Right renal pelvis (tissue), 4 donors: ENCODE results near the gene MFF. TPM values are rescaled to one million over a fixed set of nuclear protein-coding genes. Genes with fewer than 3 reads are reported as not detected.
A peak's percentile ranks its signal among the peaks of the same experiment; 100 is the strongest.
"Not testable (repeated sequence)": the region's sequence is repeated elsewhere in the genome, so short reads cannot be mapped to it uniquely, and the experiment has no call there.

Experiments
- DNase-seq, 4 donors: peaks; one replicate each; pipeline ENCODE4 v3.0.0-alpha.2; 2013; ENCODE audit warnings: low read depth in 4 of 4, low spot score in 3 of 4, missing footprints in 1 of 4
- polyA plus RNA-seq, 4 donors: library from polyadenylated mRNA; unstranded; fragments of 120-200 nt; gene quantifications; one replicate each; pipeline ENCODE4 v1.2.1, GENCODE V29; 2013; ENCODE audit not compliant: insufficient read length in 4 of 4

MFF gene
- polyA plus RNA-seq, 4 donors, result 118 to 146 (median 140) TPM

GRCh38 chr2:227326783-227327182, 1.7 kb downstream of the MFF start:
- DNase-seq, result no peak

GRCh38 chr2:227335713-227336112, 10.7 kb downstream of the MFF start:
- DNase-seq, result no peak

GRCh38 chr2:227337442-227337841, 12.4 kb downstream of the MFF start:
- DNase-seq, result no peak

DNA sequence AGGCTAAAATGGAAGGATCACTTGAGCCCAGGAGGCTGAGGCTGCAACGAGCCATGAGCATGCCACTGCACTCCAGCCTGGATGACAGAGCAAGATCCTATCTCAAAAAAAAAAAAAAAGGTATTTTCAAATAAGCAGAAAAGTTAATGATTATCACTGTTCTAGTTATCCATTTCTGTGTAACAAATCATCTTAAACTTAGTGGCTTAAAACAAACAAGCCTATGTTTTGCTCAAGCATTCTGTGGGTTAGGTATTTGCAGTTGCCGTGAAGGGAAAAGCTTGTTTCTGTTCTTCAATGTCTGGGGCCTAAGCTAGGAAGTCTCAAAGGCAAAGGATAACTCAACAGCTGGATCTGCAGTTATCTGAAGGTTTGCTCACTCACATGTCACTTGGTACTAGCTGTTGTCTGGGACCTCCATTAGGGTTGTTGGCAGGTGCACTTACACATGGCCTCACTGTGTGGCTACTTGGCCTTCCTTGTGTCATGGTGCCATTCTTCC, 14.1 kb downstream of the MFF start:
- DNase-seq, result peak in 1 of 4 donors; percentile 36

- no peak for DNase-seq
These were observed 15.1 kb downstream of the MFF start for GRCh38 chr2:227340106-227340505.

GRCh38 chr2:227341553-227341952, 16.5 kb downstream of the MFF start:
- DNase-seq, result no peak

DNA sequence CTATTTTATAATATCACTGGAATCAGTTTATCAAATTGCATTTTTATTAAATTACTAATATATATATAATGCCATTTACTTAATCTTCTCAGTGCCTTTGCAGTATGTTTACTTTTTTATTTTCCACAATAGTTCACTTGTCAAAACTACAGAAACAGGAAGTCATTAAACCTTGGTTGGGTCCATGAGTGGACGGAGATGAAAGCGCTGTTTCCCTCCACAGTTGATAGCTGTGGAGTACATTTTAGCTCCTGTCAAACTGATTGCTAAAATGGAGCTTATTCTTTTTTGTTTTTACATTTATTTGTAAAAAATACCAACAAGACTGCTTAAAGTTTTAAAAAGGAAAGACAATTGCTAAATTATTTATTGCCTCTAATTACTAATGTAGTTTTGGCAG, 19.2 kb downstream of the MFF start:
- DNase-seq, result no peak

DNA sequence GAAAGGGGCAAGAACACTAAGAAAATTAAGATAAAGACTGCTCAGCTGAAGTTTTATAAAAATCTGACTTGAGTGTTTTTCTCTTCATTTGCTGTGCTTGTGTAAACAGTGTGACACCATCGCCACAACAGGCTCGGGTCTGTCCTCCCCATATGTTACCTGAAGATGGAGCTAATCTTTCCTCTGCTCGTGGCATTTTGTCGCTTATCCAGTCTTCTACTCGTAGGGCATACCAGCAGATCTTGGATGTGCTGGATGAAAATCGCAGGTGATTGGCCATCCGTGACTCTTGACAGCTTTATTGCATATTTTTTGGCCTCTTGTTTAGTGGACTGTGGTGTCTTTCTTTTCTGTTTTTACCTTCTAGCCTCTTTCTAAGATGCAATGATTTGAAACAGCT, 22.1 kb downstream of the MFF start:
- no peak for DNase-seq

DNA sequence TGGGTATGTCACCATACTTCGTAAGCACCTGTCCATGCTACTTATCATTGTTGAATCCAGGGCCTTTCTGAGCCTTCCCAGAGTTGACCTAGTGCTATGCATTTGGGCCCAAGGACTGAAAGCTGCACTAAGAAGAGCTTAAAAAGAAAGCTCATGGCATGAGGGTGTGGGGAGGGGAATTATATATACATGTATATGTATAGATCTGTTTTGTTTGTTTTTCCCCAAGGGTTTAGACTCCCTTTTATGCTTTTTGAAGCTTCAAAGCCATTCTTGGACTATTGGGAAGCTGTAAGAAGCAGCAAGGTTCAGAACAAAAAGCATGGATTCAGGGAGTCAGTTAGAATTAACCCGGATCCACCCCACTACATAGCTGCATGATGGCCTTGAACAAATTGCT, 23.3 kb downstream of the MFF start:
- no peak for DNase-seq

GRCh38 chr2:227349989-227350612, 25.1 kb downstream of the MFF start:
- no peak for DNase-seq

GRCh38 chr2:227351639-227352038, 26.6 kb downstream of the MFF start:
- DNase-seq, result no peak

DNA sequence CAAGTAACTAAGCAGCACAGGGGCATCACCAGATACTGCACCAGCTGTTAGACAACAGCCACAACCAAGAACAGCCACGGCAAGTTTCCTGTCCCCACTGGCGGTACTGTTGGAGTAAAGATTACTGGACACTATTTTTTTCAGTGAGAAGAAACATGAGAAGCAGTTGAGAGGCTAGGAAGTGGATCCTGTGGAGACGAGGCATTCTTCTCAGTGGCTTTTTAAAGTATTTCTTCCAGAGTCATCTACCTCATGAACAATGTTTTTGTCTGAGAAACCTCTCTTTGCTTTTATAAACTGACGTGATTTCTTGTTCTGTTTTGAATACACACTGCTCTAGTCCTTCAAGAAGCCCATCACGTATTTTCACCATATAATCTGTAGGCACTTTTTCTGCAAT, 35.3 kb downstream of the MFF start:
- no peak for DNase-seq

- DNase-seq, result no peak
These were observed 38.7 kb downstream of the MFF start for GRCh38 chr2:227363756-227364155.

GRCh38 chr2:227364585-227365263, 39.7 kb downstream of the MFF start:
- not testable (repeated sequence) for DNase-seq

DNA sequence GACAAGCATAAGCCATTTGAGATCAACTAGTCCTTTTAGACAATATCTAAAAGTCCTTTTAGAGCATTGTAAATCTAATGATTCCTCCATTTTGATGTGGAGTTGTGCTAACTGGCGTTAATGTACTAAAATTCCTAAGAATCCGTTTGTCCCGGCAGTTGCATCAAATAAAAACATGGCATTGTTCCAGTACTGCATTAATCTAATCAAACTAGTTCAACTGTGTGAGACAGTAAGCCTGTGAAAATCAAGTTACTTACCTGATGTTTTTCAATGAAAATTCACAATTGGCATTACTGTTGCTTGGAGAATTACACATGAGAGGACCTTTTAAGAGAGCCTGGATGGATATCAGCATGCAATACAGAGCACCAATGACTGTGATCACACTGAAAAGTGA, 40.8 kb downstream of the MFF start:
- DNase-seq, result no peak

- no peak for DNase-seq
These were observed 41.8 kb downstream of the MFF start for GRCh38 chr2:227366769-227367426.

- no peak for DNase-seq
These were observed 42.4 kb downstream of the MFF start for GRCh38 chr2:227367427-227367795.

GRCh38 chr2:227368574-227368973, 43.5 kb downstream of the MFF start:
- no peak for DNase-seq

DNA sequence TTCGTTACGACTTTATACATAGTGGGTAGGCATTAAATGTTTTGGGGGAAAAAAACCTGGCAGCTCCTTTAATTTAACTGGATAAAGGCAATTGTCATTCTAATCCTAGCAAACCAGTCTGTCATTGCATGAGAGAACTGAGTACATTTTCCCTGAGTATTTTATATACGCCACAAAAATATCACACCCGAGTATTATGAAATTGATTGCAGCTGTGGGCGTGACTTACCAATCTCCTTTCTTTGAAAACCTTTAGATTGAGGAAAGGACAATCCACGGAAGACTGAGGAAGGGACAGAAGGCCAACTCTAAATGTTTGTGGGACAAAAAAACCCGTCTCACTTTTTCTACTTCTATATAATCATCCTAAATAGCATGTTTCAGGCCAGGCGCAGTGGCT, 45.0 kb downstream of the MFF start:
- no peak for DNase-seq

DNA sequence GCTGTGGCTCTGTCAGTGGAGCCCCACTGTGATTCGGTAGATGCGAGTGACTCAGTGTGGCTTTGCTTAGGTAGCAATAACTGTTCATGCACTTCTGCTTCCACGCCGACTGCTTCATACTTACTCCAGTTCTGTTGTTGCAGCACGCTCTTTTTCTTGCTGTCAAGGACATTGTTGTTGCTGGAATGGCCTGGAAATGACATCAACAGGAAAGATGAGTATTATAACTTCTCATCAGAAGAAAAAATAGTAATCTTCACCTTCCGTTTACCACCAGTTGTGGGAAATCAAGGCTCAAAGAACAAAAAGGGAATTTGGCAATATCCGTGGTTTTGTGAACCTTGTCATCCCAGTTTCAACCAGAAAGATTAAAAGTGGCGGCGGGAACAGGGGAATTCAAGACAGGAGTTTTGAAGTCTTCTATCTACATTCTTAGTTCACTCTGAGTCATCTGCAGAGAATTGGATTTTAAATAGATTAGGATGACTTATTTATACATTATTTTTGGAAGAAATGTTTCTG, 45.8 kb downstream of the MFF start:
- DNase-seq, result no peak

DNA sequence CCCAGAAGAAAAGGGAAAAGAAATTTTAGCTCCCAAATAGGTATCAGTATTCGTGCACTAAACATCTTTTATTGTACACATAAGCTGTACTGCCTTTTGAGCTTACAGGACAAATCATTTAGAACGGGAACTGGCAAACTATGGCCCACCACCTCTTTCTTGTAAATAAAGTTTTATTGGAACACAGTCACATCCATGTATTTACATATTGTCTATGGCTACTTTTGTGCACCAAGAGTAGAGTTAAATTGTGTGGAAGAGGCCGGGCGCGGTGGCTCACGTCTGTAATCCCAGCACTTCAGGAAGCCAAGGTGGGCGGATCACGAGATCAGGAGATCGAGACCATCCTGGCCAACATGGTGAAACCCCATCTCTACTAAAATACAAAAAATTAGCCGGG, 48.3 kb downstream of the MFF start:
- no peak for DNase-seq

DNA sequence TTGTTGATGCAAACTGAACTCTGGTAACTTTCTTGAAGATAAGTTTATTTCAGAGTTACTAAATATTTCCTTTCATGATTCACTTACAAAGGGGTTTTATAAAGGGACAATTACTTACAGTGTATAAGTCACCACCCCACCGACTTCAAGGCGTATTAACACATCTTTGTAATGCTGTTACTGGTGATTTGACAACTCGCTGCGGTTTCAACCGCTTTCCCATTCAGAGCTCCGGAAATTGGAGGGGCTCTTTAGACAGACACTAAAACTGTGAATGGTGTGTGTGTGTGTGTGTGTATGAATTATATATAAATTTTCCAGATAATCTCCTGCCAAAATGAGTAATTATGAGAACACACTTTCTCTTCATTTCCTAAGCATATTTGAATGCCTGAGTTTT, 49.1 kb downstream of the MFF start:
- no peak for DNase-seq
